ENCODE data around the gene CCDC17. TPM values are rescaled to one million over a fixed set of nuclear protein-coding genes. Genes with fewer than 3 reads are reported as not detected.

Gene CCDC17
- total and polyA plus RNA-seq, 2 of the 8 experiments (the other 6 are each of a cell fraction or from before 2014, with no cell fraction given): 0.95 to 2.0 TPM

DNA sequence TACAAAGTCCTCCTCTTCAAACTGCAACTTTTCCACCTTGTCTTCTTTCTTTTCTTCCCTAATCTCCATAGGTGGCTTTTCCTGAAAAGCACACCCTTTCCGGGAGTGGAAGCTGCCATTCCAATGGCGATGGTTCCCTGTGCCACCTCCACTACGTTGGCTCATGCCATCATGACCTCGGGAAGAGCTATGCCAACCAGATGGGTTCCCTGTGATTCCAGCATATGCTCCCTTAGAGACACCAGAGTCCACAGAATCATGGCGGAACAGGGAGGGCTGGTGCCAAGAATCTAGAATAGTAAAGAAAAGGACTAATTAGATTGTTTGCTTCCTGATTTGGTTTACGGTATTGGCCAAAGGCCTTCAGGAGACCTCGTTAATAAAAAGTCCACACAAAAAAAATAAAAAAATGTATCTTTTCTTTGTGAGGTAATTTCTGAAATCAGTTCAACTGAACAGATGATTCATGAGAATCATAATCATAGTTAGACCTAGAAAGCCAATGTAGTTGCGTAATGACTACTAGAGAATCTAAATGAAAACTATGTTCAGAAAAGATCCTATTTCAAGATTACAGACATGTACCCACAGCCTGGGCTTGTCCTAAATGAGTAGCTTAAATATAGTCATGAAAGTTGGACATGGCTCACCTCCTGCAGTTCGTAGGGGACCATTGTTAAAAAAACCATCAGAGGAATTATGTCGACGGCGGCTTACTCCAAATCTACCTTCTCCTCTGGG lies 30.9 kb upstream of the CCDC17 start (continued):
- TF ChIP-seq, protein P1, sequence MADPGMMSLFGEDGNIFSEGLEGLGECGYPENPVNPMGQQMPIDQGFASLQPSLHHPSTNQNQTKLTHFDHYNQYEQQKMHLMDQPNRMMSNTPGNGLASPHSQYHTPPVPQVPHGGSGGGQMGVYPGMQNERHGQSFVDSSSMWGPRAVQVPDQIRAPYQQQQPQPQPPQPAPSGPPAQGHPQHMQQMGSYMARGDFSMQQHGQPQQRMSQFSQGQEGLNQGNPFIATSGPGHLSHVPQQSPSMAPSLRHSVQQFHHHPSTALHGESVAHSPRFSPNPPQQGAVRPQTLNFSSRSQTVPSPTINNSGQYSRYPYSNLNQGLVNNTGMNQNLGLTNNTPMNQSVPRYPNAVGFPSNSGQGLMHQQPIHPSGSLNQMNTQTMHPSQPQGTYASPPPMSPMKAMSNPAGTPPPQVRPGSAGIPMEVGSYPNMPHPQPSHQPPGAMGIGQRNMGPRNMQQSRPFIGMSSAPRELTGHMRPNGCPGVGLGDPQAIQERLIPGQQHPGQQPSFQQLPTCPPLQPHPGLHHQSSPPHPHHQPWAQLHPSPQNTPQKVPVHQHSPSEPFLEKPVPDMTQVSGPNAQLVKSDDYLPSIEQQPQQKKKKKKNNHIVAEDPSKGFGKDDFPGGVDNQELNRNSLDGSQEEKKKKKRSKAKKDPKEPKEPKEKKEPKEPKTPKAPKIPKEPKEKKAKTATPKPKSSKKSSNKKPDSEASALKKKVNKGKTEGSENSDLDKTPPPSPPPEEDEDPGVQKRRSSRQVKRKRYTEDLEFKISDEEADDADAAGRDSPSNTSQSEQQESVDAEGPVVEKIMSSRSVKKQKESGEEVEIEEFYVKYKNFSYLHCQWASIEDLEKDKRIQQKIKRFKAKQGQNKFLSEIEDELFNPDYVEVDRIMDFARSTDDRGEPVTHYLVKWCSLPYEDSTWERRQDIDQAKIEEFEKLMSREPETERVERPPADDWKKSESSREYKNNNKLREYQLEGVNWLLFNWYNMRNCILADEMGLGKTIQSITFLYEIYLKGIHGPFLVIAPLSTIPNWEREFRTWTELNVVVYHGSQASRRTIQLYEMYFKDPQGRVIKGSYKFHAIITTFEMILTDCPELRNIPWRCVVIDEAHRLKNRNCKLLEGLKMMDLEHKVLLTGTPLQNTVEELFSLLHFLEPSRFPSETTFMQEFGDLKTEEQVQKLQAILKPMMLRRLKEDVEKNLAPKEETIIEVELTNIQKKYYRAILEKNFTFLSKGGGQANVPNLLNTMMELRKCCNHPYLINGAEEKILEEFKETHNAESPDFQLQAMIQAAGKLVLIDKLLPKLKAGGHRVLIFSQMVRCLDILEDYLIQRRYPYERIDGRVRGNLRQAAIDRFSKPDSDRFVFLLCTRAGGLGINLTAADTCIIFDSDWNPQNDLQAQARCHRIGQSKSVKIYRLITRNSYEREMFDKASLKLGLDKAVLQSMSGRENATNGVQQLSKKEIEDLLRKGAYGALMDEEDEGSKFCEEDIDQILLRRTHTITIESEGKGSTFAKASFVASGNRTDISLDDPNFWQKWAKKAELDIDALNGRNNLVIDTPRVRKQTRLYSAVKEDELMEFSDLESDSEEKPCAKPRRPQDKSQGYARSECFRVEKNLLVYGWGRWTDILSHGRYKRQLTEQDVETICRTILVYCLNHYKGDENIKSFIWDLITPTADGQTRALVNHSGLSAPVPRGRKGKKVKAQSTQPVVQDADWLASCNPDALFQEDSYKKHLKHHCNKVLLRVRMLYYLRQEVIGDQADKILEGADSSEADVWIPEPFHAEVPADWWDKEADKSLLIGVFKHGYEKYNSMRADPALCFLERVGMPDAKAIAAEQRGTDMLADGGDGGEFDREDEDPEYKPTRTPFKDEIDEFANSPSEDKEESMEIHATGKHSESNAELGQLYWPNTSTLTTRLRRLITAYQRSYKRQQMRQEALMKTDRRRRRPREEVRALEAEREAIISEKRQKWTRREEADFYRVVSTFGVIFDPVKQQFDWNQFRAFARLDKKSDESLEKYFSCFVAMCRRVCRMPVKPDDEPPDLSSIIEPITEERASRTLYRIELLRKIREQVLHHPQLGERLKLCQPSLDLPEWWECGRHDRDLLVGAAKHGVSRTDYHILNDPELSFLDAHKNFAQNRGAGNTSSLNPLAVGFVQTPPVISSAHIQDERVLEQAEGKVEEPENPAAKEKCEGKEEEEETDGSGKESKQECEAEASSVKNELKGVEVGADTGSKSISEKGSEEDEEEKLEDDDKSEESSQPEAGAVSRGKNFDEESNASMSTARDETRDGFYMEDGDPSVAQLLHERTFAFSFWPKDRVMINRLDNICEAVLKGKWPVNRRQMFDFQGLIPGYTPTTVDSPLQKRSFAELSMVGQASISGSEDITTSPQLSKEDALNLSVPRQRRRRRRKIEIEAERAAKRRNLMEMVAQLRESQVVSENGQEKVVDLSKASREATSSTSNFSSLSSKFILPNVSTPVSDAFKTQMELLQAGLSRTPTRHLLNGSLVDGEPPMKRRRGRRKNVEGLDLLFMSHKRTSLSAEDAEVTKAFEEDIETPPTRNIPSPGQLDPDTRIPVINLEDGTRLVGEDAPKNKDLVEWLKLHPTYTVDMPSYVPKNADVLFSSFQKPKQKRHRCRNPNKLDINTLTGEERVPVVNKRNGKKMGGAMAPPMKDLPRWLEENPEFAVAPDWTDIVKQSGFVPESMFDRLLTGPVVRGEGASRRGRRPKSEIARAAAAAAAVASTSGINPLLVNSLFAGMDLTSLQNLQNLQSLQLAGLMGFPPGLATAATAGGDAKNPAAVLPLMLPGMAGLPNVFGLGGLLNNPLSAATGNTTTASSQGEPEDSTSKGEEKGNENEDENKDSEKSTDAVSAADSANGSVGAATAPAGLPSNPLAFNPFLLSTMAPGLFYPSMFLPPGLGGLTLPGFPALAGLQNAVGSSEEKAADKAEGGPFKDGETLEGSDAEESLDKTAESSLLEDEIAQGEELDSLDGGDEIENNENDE (IDR thresholded peaks at IDR 0.05; ENCODE audit: insufficient replicate concordance, low read length): no peak
- TF ChIP-seq GABPA (IDR thresholded peaks at IDR 0.05; ENCODE audit: borderline replicate concordance, insufficient read depth, low read length) (no peak), FOSL1 (IDR thresholded peaks at IDR 0.05; ENCODE audit: insufficient read depth, low read depth, low read length) (no peak), JUN (IDR thresholded peaks at IDR 0.05; ENCODE audit: low read depth, low read length) (no peak), HDAC6 (IDR thresholded peaks at IDR 0.05; ENCODE audit: low read depth, low read length) (no peak)
